Measurements from ENCODE around the gene MAPKBP1.

DNA sequence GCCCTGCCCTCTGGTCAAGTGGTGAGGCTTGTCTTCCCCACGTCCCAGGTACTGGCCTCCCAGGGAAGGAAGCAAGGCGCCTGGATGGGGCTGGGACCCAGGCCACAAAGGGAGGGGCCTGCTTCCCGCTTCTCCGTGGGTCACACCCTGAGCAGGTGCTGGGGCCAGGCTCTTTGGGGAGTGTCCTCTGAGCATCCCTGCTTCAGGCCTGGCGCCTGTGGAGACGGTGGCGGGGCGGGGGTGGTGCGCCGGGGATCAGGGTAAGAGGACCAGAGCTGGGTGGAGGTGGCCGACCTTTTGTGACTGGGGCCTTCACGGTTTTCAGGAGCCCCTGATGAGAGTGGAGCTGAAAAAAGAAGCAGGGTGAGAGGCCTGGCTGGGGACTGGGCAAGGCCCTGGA is 67.9 kb downstream of the MAPKBP1 start:
- TF ChIP-seq, protein P1, sequence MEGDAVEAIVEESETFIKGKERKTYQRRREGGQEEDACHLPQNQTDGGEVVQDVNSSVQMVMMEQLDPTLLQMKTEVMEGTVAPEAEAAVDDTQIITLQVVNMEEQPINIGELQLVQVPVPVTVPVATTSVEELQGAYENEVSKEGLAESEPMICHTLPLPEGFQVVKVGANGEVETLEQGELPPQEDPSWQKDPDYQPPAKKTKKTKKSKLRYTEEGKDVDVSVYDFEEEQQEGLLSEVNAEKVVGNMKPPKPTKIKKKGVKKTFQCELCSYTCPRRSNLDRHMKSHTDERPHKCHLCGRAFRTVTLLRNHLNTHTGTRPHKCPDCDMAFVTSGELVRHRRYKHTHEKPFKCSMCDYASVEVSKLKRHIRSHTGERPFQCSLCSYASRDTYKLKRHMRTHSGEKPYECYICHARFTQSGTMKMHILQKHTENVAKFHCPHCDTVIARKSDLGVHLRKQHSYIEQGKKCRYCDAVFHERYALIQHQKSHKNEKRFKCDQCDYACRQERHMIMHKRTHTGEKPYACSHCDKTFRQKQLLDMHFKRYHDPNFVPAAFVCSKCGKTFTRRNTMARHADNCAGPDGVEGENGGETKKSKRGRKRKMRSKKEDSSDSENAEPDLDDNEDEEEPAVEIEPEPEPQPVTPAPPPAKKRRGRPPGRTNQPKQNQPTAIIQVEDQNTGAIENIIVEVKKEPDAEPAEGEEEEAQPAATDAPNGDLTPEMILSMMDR (IDR thresholded peaks at IDR 0.05): no peak
- no peak for TF ChIP-seq POLR2A (IDR thresholded peaks at IDR 0.05)

Data from right lobe of liver (tissue), 4 donors.